Measurements from ENCODE around the gene RGL4. TPM values are rescaled to one million over a fixed set of nuclear protein-coding genes. Genes with fewer than 3 reads are reported as not detected.

Gene RGL4
- total and polyA plus RNA-seq, 2 of the 8 experiments (the other 6 are each of a cell fraction or from before 2014, with no cell fraction given) = not detected

- TF ChIP-seq SIRT6 (IDR thresholded peaks at IDR 0.05; ENCODE audit: low read length) (no peak), POU5F1 (IDR thresholded peaks at IDR 0.05; ENCODE audit: low read depth, low read length) (no peak)
Observed at GRCh38 chr22:23686416-23687024, 4.3 kb upstream of the RGL4 start (continued).

All from H1 (cell line).